SJSA1 (cell line): ENCODE measurements around the gene DOCK9. TPM values are rescaled to one million over a fixed set of nuclear protein-coding genes. Genes with fewer than 3 reads are reported as not detected.
"Not testable (repeated sequence)": the region's sequence is repeated elsewhere in the genome, so short reads cannot be mapped to it uniquely, and the experiment has no call there.

Experiments used
- DNase-seq, 2 experiments: peaks; one replicate each; pipeline ENCODE4 v3.0.0-alpha.2; 2015 to 2020; ENCODE audit warnings: low spot score in 2 of 2, low read depth in 1 of 2
- H3K27ac ChIP-seq: fragments of 250-450 bp; sonication (Bioruptor Pico); 2 replicates; pipeline ENCODE4 v1.5.1; 2020; ENCODE audit warnings: mild to moderate bottlenecking, moderate library complexity
- H3K27me3 ChIP-seq: fragments of 250-450 bp; sonication (Bioruptor Pico); replicated peaks from 2 replicates; pipeline ENCODE4 v1.5.1; 2020; ENCODE audit warnings: mild to moderate bottlenecking, moderate library complexity
- H3K36me3 ChIP-seq: fragments of 250-450 bp; sonication (Bioruptor Pico); 2 replicates; pipeline ENCODE4 v1.5.1; 2020; ENCODE audit warnings: mild to moderate bottlenecking
- H3K4me1 ChIP-seq: fragments of 250-450 bp; sonication (Bioruptor Pico); replicated peaks from 2 replicates; pipeline ENCODE4 v1.6.1; 2021; ENCODE audit warnings: mild to moderate bottlenecking
- H3K4me3 ChIP-seq: fragments of 250-450 bp; sonication (Bioruptor Pico); 2 replicates; pipeline ENCODE4 v1.5.1; 2020; ENCODE audit warnings: mild to moderate bottlenecking
- H3K9me3 ChIP-seq: fragments of 250-450 bp; sonication (Bioruptor Pico); replicated peaks from 2 replicates; pipeline ENCODE4 v1.5.1; 2020; ENCODE audit warnings: mild to moderate bottlenecking
- total RNA-seq: library from RNA; depleted of rRNA; stranded (reverse); fragments of >200 nt; shearing (Covaris generic); gene quantifications from 2 replicates; pipeline ENCODE4 v1.2.3, GENCODE V29; 2014

DOCK9 gene
- total RNA-seq, 1 experiment from 2014 or later, result 122 TPM

DNA sequence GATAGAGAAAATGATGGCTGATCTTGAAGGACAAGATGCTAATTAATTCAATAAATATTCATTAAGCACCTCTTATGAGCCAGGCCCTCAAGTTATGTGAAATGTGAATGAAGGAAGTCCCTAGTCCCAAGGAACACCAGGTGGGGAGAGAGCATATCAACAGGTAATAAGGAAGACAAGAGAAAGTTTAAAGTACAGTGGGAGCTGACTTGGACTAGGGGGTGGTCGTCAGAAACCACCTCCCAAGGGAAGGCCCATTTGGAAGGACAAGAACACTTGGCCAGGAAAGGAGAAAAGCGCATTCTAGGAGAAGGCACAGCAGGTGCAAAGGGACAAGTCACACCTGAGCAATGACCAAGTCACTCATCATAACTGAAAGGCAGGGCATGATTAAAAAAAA is 72.7 kb downstream of the DOCK9 start:
- Histone ChIP-seq H3K9me3 (no peaks in the 10 kb centered on the region), H3K4me3 (no peak overlapping the region), H3K36me3 (peaks cover 23% of the 10 kb centered on the region), H3K27ac (no peak overlapping the region), H3K27me3 (no peaks in the 10 kb centered on the region), H3K4me1 (peaks cover 16% of the 10 kb centered on the region)
- DNase-seq, result peak in 1 of 2 experiments; percentile 52

DNA sequence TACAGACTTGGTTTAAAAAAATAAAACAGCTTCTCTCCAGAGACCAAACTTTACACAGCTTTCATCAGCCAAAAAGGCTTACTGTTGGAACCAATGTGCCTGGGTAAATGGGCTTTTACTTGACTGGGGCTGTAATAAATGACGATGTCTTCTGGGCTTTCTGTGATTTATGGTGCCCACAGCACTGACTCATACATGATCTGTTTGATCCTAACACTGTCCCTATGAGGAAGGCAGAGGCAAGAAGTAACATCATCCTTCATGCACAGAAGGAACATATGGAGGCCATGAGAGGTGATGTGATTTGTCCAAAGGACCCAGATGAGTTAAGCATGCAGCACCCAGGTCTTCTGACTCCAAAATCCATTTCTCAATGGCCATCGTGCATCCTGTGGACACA is 77.4 kb downstream of the DOCK9 start:
- Histone ChIP-seq H3K9me3 (no peaks in the 10 kb centered on the region), H3K27ac (no peak overlapping the region), H3K27me3 (no peaks in the 10 kb centered on the region), H3K36me3 (peaks cover 44% of the 10 kb centered on the region), H3K4me3 (no peak overlapping the region), H3K4me1 (no peaks in the 10 kb centered on the region)
- peak in 1 of 2 experiments; percentile 56 for DNase-seq

DNA sequence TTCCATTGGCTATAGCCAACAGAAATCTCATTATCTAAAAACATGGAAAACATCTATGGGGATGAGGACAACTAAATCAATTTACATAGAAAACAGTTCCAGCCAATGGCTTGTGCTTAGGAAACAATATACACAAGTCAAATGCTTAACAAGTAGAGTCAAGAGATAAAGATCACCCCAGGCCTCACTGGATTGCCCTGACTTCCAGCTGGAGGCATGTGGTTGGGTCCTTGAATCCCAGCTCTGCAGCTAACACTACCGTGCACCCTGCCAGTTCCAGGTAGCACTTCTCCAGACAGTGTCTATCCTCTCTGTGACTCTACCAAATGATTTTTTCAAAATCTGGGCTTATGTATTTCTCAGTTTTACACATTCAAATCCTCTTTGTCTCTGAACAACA is 80.2 kb downstream of the DOCK9 start:
- DNase-seq, result peak in 1 of 2 experiments; percentile 59
- Histone ChIP-seq H3K36me3 (peaks cover 48% of the 10 kb centered on the region), H3K27me3 (no peaks in the 10 kb centered on the region), H3K9me3 (no peaks in the 10 kb centered on the region), H3K4me1 (no peaks in the 10 kb centered on the region), H3K4me3 (no peak overlapping the region), H3K27ac (no peak overlapping the region)

DNA sequence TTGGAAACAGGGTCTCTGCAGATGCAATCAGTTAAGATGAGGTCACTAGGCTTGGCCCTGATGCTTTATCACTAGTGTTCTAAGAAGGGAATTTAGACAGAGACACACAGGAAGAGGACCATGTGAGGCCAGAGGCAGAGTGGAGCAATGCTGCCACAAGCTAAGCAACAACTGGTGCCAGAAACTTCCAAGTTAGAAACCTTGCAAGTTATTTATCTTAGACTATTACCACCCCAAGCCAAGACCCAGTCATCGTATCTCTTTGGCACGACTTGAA is 81.1 kb downstream of the DOCK9 start:
- Histone ChIP-seq H3K27ac (no peak overlapping the region), H3K4me1 (no peaks in the 10 kb centered on the region), H3K36me3 (peaks cover 39% of the 10 kb centered on the region), H3K9me3 (no peaks in the 10 kb centered on the region), H3K27me3 (no peaks in the 10 kb centered on the region), H3K4me3 (no peak overlapping the region)
- no peak for DNase-seq

DNA sequence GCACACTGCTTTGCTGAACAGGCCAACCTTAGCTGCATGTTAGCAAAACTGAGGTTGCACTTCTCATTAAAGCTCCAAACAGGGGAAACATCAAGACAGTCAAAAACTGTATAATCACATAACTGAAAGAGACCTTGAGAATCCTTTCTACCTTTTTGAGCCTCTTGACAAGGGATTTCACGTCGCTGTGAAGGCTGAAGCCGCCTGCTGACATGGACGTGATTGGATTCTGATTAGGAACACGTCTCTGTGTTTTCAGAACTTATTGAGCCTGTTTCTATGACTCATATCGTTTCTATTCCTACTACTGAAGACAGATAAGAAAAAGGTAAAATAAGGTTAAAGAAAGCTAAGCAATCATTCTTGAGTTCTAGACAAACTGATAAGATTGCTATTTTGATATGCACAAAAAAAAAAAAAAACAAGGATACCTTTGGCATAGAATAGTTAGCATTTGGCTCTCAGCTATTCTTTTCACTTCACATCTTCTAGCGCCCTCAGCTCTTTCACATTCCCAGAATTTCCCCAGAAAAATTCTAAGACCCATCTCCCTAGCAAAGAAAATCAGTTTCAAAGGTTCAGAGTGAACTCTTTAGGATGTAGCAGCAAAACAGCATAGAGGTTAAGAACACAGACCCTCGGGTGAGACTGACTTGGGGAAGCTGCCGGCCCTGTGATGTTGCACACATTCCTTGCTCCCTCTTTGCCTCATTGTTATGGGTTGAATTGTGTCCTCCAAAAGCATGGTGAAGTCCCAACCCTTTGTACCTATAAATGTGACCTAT is 81.6 kb downstream of the DOCK9 start:
- Histone ChIP-seq H3K27me3 (no peaks in the 10 kb centered on the region), H3K4me3 (no peak overlapping the region)

DNA sequence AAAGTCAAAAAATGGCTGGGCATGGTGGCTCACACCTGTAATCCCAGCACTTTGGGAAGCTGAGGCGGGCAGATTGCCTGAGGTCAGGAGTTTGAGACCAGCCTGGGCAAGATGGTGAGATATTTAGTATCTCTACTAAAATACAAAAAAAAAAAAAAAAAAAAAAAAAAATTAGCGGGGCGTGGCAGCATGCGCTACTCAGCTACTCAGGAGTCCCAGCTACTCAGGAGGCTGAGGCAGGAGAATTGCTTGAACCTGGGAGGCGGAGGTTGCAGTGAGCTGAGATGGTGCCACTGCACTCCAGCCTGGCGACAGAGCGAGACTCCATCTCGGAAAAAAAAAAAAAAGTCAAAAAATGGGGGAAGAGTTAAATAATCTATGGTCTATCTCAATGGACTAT is 83.0 kb downstream of the DOCK9 start:
- peaks cover 22% of the 10 kb centered on the region for H3K36me3 ChIP-seq
- H3K27me3 ChIP-seq, H3K27ac ChIP-seq, H3K4me3 ChIP-seq, DNase-seq, H3K9me3 ChIP-seq, H3K4me1 ChIP-seq: not testable (repeated sequence)

More for the DNA sequence above, 81.6 kb downstream of the DOCK9 start:
- peak in 1 of 2 experiments; percentile 57 for DNase-seq
- Histone ChIP-seq H3K4me1 (no peaks in the 10 kb centered on the region), H3K9me3 (no peaks in the 10 kb centered on the region), H3K36me3 (peaks cover 34% of the 10 kb centered on the region), H3K27ac (no peak overlapping the region)

DNA sequence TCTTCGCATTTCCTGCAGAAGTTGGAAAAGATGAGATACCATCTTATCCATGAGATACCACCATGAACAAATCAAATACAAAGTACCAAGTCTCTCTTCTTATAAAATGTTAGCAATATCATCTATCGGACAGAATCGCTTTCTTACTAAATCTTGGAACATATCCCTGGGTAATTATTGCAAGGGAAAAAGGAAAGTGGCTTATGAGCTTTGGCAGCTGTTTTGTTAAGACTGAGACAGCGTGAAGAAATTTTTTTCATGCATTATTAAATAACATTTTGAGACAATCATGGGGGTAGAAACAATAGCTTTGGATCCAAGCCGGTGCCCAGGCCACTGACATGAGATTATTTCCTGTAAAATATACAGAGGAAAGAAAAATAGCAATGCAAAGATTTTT is 84.5 kb downstream of the DOCK9 start:
- H3K4me3 ChIP-seq, result no peak overlapping the region
- H3K4me1 ChIP-seq, result peaks cover 4% of the 10 kb centered on the region; the same call in 1 of the 2 replicates
- no peaks in the 10 kb centered on the region for H3K9me3 ChIP-seq
- H3K27ac ChIP-seq, result no peak overlapping the region
- no peak for DNase-seq
- peaks cover 18% of the 10 kb centered on the region for H3K36me3 ChIP-seq
- no peaks in the 10 kb centered on the region for H3K27me3 ChIP-seq

DNA sequence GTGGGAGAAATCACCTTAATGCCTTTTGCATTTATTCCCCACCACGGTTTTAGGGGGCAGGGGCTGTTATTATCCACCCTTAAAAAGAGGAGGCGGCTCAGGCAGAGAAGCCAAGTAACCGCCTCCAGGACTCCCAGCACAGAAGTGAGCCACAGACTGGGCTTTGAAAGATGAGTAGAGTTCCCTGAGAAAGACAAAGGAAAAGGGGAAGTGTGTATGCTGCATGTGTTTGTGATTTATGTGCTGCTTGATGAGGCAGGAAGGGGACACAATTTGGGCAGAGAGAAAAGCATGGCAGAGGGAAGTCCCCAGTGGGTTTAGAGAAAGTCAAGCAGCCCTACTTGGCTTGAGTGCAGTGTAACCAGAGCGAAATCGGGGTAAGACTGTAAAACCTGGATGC is 85.0 kb downstream of the DOCK9 start:
- no peaks in the 10 kb centered on the region for H3K27me3 ChIP-seq
- H3K9me3 ChIP-seq, result no peaks in the 10 kb centered on the region
- peaks cover 19% of the 10 kb centered on the region for H3K36me3 ChIP-seq
- no peak overlapping the region for H3K4me3 ChIP-seq
- DNase-seq, result no peak
- no peak overlapping the region for H3K27ac ChIP-seq
- peaks cover 4% of the 10 kb centered on the region; the same call in 1 of the 2 replicates for H3K4me1 ChIP-seq

DNA sequence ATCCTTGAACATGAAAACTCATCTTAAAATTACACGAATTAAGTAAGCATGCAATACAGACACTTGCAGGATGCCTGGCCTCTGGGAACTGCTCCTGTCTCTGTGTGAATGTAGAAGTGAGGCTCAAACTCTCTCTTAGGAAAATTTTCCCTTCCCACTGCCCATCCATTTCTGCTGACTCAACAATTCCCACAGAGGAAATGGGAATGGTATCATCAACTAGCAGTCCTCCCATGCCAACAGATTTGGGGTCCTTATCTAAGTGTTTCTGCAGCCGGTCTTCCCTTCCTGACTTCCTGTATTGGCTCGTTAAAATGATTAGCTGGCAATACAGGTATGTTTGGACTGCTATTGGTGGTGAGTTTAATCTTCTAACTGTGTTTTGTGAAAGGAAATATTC is 85.8 kb downstream of the DOCK9 start:
- H3K4me1 ChIP-seq, result peaks cover 4% of the 10 kb centered on the region; the same call in 1 of the 2 replicates

DNA sequence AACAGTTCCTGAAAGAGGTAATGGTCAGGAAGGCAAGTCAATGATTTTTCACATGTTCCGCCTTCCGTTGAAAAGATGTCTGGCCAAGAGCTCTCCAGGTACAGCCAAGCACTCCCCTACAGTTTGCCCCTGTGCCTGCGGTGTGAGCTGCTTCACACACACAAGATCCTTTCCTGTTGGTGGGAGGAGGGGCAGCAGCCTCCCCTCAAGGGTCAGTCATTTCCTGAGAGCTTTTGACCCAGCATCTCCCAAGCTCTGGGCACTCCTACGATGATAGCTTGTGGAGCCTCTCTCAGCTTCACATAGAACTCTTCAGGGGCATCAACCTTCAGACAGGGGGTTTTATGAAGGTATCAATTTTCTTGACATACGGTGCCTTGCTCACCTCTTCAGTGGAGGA is 86.9 kb downstream of the DOCK9 start:
- Histone ChIP-seq H3K4me1 (peaks cover 4% of the 10 kb centered on the region; the same call in 1 of the 2 replicates), H3K27ac (no peak overlapping the region), H3K36me3 (peaks cover 19% of the 10 kb centered on the region), H3K4me3 (no peak overlapping the region), H3K27me3 (no peaks in the 10 kb centered on the region), H3K9me3 (no peaks in the 10 kb centered on the region)
- no peak for DNase-seq

More for the DNA sequence above, 85.8 kb downstream of the DOCK9 start:
- peaks cover 13% of the 10 kb centered on the region for H3K36me3 ChIP-seq
- H3K27ac ChIP-seq, result no peak overlapping the region
- H3K9me3 ChIP-seq, result no peaks in the 10 kb centered on the region
- no peak for DNase-seq
- no peak overlapping the region for H3K4me3 ChIP-seq
- H3K27me3 ChIP-seq, result no peaks in the 10 kb centered on the region

DNA sequence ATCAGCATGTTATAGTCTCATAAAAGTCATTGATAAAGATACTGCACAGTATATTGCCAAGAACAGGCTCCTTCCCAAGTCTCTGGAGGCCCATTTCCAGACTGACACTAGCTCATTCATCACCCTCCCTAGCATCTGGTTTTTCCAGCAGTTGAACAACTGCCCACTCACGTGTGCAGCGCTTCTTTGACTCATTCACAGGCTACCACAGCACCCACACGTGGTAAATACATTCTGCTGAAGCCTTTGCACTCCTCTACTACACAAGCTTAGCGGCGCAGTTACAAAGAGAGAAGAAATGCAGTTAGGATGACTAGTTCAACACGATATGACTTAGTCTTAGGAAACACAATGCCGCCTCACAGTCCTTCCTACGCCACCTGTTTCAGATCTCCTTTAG is 87.7 kb downstream of the DOCK9 start:
- H3K4me3 ChIP-seq, result no peak overlapping the region
- peaks cover 23% of the 10 kb centered on the region for H3K36me3 ChIP-seq
- no peaks in the 10 kb centered on the region for H3K27me3 ChIP-seq
- no peaks in the 10 kb centered on the region for H3K9me3 ChIP-seq
- H3K27ac ChIP-seq, result no peak overlapping the region
- H3K4me1 ChIP-seq, result peaks cover 4% of the 10 kb centered on the region; the same call in 1 of the 2 replicates
- DNase-seq, result no peak

DNA sequence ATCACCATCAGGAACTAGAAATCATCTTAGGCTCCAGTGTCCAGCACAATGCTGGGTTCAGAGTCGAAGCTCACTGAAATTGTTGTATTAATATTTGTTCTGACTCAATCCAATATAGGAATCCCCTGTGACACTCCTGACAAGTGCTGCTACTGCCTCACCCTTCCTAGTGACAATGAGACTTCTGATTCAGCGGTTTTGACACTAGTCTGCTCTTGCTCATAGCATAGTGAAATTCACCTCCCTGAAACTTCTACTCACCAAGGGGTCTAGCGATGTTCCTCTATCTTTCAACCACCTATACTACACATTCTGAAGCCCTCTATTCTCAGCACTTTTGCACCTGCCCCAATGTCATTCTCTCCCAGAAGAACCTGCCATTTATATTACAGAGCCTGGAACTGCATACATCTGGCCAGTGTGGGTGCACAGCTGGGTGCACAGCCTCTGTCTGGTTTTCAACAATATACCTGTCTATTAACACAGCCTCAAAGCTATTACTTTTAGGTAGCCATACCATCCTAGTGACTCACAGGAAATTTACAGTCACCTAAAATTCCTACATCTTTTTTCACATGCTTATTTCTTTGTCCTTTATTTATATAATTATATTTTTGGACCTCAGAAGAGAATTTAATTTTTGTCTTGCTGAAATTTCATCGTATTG is 88.3 kb downstream of the DOCK9 start:
- peaks cover 4% of the 10 kb centered on the region; the same call in 1 of the 2 replicates for H3K4me1 ChIP-seq

DNA sequence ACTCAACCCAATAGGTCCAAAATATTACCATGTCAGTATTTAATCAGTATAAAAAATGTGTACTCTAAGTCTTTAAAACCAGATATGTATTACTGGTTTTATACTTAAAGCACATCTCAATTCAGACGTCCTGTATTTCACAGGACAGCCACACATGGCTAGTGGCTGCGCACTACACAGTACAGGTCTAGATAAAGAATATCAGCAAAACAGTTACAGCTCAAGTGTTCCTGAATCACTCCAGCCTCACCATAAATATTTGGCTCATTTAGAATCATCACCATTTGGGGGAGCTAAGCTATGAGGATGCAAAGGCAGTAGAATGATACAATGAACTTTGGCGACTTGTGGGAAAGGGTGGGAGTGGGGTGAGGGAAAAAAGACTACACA is 89.0 kb downstream of the DOCK9 start:
- Histone ChIP-seq H3K27ac (no peak overlapping the region), H3K27me3 (no peaks in the 10 kb centered on the region), H3K4me1 (peaks cover 4% of the 10 kb centered on the region; the same call in 1 of the 2 replicates), H3K4me3 (no peak overlapping the region), H3K9me3 (no peaks in the 10 kb centered on the region), H3K36me3 (peaks cover 36% of the 10 kb centered on the region)
- DNase-seq, result no peak

More for the DNA sequence above, 88.3 kb downstream of the DOCK9 start:
- Histone ChIP-seq H3K27ac (no peak overlapping the region), H3K4me3 (no peak overlapping the region), H3K9me3 (no peaks in the 10 kb centered on the region), H3K27me3 (no peaks in the 10 kb centered on the region), H3K36me3 (peaks cover 29% of the 10 kb centered on the region)
- DNase-seq, result no peak

DNA sequence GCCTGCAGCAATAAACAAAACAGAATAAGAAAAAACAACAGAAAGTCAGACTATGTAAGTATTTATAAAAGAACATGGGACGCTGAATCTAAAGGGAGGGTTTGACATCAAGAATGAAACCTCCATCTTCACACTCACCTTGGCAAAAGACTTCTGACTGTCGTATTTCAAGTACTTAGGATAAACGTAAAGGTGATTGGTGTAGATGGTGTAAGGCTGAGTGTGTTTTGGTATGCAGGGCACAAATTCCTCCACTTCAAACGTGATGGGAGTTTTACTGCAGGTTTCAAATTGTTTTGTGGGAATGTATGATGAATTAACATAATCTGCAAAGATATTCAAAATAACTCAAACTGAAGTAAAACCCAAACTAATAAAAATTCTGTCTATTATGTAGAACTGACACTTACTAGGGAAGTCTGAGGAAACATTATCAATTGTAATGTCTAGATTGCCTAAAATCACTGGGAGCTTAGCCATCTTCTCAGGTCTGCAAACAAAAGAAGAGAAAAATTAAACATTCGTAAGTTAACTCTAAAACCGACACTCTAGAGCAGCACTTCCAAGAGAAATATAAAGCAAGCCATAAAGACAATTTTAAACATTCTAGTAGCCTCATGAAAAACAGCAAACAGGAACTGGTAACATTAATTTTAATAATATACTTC is 89.5 kb downstream of the DOCK9 start:
- Histone ChIP-seq H3K4me1 (peaks cover 4% of the 10 kb centered on the region; the same call in 1 of the 2 replicates), H3K27me3 (no peaks in the 10 kb centered on the region), H3K4me3 (no peak overlapping the region), H3K27ac (no peak overlapping the region), H3K9me3 (no peaks in the 10 kb centered on the region), H3K36me3 (peaks cover 40% of the 10 kb centered on the region)
- DNase-seq, result no peak
